Activated gamma-delta T cell (primary cell): ENCODE measurements around the gene CORO1C.

Experiments
- DNase-seq: peaks from one replicate; lab custom pipeline; 2025; lab: John Stamatoyannopoulos, UW

Gene CORO1C

GRCh38 chr12:108600702-108601007 lies 130.7 kb downstream of the CORO1C start:
- DNase-seq: no peak

DNA sequence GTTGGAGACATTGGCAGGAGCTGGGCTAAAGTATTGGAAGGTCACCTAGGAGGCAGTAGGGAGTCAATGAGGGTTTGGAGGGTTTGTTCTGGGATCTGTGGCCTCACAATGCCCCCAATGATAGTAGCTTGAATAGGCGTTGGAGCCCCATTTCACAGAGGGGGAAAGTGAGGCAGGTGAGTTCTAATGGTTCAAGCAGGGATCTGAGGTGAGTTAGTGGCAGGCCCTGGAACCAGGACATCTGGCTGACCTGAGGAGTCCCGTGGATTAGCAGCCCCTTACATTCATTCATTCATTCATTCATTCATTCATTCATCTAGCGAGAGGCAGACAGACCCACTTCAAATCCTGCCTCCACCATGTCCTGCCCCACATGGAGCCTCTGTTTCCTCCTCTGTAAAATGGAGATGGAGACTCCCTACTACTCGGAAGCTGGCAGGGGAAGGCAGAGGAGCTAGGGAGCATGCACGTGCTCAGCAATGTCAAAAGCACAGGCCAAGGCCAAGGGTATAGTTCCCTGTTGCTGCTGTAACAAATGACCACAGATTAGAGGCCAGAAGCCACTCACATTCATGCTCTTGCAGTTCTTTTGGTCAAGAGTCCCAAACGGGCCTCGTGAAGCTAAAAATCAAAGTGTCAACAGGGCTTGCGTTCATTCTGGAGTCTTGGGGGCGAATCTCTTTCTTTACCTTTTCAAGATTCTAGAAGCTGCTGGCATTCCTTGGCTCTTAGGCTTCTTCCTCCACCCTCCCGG lies 131.2 kb downstream of the CORO1C start:
- DNase-seq: no peak

- DNase-seq: no peak
Observed at GRCh38 chr12:108599541-108599940, 131.8 kb downstream of the CORO1C start.

DNA sequence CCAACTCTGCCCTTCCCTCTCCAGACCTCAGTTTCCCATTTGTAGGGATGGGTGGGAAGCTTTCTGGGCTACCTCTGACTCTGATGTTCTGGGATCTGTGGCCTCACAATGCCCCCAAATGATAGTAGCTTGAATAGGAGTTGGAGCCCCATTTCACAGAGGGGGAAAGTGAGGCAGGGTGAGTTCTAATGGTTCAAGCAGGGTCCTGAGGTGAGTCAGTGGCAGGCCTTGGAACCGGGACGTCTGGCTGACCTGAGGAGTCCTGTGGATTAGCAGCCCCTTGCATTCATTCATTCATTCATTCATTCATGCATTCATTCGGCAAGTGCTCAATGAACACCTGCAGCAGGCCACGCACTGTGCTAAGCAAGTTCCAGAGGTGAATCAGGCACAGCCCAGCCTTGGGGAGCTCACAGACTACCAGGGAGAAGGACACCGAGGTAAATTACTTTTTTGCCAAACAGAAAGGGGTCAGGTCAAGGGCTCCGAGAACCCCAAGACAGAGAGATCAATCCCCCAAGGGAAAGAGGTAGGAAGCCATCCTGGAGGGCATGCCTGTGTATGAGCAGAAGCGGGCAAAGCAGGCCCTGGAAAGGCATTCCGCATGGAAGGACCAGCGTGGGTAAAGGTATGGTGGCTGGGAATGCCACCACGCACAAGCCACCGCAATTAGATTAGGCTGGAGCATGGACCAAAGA lies 132.6 kb downstream of the CORO1C start:
- no peak for DNase-seq

DNA sequence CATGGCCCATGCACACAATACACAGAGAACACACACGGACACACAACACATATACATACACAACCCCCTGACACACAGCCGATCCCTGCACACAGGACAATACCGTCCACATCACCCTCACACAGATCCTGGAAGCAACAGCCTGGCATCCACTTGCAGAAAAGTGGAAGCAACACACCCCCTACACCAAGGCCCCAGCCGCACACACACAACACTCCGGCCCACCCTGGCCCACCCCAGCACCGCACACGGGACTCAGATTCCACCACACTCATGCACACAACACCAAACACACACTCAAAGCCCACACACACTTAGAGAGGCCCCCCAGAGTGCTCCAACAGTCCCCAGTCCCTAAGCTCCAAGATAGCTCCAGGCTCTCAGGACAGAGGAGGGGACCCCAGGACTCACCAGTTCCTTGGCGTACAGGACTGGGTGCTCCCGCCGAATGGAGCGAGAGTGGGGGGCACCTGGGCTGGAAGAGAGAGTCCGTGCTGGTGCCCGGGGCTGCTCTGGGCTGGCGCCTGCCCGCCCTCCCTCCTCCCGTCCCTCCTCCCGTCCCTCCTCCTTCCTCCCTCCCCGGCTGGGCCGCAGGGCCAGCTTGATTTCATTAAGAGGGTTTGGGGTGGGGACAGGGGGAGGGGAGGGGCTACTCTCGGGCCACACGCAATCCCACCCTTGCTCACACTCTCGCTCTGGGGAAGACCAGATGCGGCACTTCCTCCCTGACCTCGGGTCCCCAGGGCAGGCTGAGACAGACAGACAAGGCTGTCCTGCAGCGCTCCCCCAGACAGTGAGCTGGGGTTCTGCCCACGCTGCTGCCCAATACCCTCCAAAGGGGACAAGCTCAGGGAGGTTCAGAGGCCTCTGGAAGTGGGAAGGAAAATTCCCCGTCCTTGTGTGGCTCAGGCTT lies 133.5 kb downstream of the CORO1C start, which contains the start of gene TMEM119:
TMEM119 (minus strand) TSS at position 526 of the 913 bp plus-strand sequence. CDS start 5,701 bp downstream, outside the sequence.
- DNase-seq: no peak

DNA sequence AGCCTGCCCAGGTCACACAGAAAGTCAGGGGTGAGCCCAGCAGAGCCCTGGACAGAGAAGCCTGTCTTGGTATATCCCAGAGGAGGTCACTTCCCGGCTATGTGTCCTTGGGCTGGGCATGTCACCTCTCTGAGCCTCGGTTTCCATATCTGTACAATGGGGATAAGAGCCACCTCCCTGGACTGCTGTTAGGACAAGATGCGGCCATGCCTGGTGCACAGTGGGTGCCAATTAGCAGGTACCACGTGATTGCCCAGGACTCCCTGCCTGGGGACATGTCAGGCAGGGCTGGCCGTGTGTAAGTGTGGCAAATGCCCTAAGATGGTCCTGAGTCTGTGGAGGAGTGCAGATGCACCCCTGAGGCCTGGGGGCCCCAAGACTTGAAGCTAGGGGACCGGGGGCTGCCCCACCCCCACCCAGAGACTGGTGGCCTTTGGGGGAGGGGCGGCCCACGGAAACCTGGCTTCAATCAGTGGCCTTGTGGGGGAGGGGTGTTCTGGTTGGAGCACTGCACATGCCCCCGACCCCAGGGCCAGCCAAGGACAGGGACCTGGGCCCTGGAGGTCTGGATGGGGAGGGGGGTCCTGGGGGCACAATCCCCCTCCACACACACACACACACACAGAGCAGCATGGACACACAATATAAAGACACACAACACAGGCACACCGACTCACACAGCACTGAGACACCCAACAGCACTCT lies 134.3 kb downstream of the CORO1C start:
- no peak for DNase-seq

DNA sequence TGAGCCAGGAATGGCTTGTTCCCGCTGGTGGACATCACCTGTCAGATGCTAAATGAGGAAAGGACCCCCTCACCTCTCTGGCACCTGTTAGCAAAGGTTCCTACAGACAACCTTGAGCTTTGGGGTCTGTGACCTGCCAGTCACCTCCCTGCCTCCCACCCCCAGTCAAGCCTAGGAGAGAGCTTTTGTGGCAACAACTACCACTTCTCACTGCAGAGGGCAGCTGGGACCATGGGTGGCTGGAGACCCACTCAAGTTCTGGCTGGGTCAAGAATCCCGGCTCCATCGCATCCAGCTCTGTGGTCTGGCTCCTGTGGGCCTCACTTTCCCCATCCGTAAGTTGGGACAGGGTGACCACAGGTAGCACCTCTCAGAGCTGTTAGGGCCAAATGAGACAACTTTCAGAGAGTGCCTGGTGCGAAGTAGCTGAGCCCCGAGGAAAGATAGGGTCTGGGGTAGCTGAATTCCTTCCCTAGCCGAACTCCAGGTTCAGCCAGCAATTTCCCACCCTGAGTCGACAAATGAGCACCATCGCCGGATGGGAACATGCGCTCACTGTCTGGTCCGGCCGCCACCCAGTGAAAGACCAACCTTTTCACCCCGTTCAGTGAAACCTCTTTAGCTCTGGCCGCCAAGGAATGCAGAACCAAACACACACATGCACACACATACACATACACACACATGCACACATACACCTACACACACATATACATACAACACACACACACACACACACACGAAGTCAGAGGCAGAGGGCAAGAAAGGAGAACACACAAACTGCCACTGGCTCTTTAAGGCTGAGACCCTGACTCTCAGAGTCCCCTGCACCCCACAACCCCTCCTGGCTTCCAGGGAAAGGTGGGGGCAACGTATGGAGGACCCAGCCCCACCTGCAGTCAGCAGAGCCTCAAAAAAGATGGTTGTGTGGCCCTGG lies 135.3 kb downstream of the CORO1C start:
- no peak for DNase-seq
